Ramos (cell line): ENCODE results near the gene CLSTN2.

Source experiments
- in situ Hi-C: fragments of 300-500 bp; cut with MboI; formaldehyde crosslinking; loops from one replicate; pipeline ENCODE4 v1.14.3; 2022; ENCODE audit warnings: low sequenced_read_pairs; ENCODE audit not compliant: unreplicated experiment

CLSTN2 gene

GRCh38 chr3:139939681-139940190, 4.8 kb downstream of the CLSTN2 start:
- in situ Hi-C loops, result loop anchor here (25.0 kb wide), 1 partner anchor 923 kb away; no protein-coding TSS in a partner anchor

- in situ Hi-C loops, result loop anchor here (25.0 kb wide), 1 partner anchor 922 kb away; no protein-coding TSS in a partner anchor
These were observed 5.6 kb downstream of the CLSTN2 start for GRCh38 chr3:139940622-139941021.

GRCh38 chr3:139941580-139941979, 6.6 kb downstream of the CLSTN2 start:
- in situ Hi-C loops, result loop anchor here (25.0 kb wide), 1 partner anchor 921 kb away; no protein-coding TSS in a partner anchor

GRCh38 chr3:139944256-139944910, 9.4 kb downstream of the CLSTN2 start:
- in situ Hi-C loops, result loop anchor here (25.0 kb wide), 1 partner anchor 918 kb away; no protein-coding TSS in a partner anchor

- in situ Hi-C loops, result loop anchor here (25.0 kb wide), 1 partner anchor 917 kb away; no protein-coding TSS in a partner anchor
These were observed 10.4 kb downstream of the CLSTN2 start for GRCh38 chr3:139945386-139945785.

- in situ Hi-C loops, result loop anchor here (25.0 kb wide), 1 partner anchor 916 kb away; no protein-coding TSS in a partner anchor
These were observed 11.0 kb downstream of the CLSTN2 start for GRCh38 chr3:139945942-139946341.

- in situ Hi-C loops, result loop anchor here (25.0 kb wide), 1 partner anchor 914 kb away; no protein-coding TSS in a partner anchor
These were observed 13.5 kb downstream of the CLSTN2 start for GRCh38 chr3:139948467-139948866.

- in situ Hi-C loops, result loop anchor here (25.0 kb wide), 1 partner anchor 913 kb away; no protein-coding TSS in a partner anchor
These were observed 13.9 kb downstream of the CLSTN2 start for GRCh38 chr3:139948898-139949297.

- in situ Hi-C loops, result no loop called here
These were observed 18.3 kb downstream of the CLSTN2 start for GRCh38 chr3:139953131-139953910.

- in situ Hi-C loops, result no loop called here
These were observed 19.3 kb downstream of the CLSTN2 start for GRCh38 chr3:139954146-139954860.

- in situ Hi-C loops, result no loop called here
These were observed 22.9 kb downstream of the CLSTN2 start for GRCh38 chr3:139957844-139958243.

- in situ Hi-C loops, result no loop called here
These were observed 34.4 kb downstream of the CLSTN2 start for GRCh38 chr3:139969386-139969785.

- in situ Hi-C loops, result no loop called here
These were observed 35.5 kb downstream of the CLSTN2 start for GRCh38 chr3:139970526-139970925.

- in situ Hi-C loops, result no loop called here
These were observed 39.9 kb downstream of the CLSTN2 start for GRCh38 chr3:139974809-139975425.

GRCh38 chr3:139975594-139976365, 40.8 kb downstream of the CLSTN2 start:
- in situ Hi-C loops, result no loop called here

GRCh38 chr3:139978966-139979365, 44.0 kb downstream of the CLSTN2 start:
- in situ Hi-C loops, result no loop called here

GRCh38 chr3:139979991-139980390, 45.0 kb downstream of the CLSTN2 start:
- in situ Hi-C loops, result no loop called here

- in situ Hi-C loops, result no loop called here
These were observed 47.4 kb downstream of the CLSTN2 start for GRCh38 chr3:139982404-139982803.

GRCh38 chr3:139985576-139985975, 50.6 kb downstream of the CLSTN2 start:
- in situ Hi-C loops, result no loop called here
